ENCODE data around the gene EWSR1. TPM values are rescaled to one million over a fixed set of nuclear protein-coding genes. Genes with fewer than 3 reads are reported as not detected.
"Not testable (repeated sequence)": the region's sequence is repeated elsewhere in the genome, so short reads cannot be mapped to it uniquely, and the experiment has no call there.

EWSR1 gene
- total RNA-seq, 3 donors from 2014 or later = 458 to 522 (median 474) TPM

DNA sequence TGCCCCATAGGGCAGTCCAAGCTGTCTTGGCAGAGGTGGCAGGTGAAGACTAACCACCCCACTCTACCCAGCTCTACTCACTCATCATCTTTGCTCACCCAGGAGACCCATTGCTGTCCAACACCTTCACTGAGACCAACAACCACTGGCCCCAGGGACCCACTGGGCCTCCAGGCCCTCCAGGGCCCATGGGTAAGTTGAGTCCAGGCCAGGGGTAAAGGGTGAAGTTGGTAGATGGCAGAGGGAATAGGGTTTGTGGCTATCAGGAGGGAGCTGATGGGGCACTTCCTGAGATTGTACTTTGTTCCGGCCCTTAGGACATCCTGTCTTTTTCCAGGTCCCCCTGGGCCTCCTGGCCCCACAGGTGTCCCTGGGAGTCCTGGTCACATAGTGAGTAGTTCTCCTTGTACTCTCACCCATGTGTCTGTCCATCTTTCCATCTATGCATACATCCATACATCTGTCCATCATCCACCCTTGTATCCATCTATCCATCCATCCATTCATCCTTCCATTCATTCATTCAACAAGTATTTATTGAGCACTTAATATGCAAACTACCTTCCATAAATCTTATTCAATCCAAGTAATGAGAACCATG, 34.7 kb upstream of the EWSR1 start:
- DNase-seq (no peak), ATAC-seq (no peak)
- H3K4me1 Mint-ChIP-seq (ENCODE audit: low read depth) = no peaks in the 10 kb centered on the region
- peaks cover 3% of the 10 kb centered on the region for H3K27me3 Mint-ChIP-seq (ENCODE audit: low read depth)
- no peaks in the 10 kb centered on the region for H3K36me3 Mint-ChIP-seq (ENCODE audit: insufficient read depth)
- peaks cover 6% of the 10 kb centered on the region for H3K9me3 Mint-ChIP-seq
- no peak overlapping the region for H3K4me3 Mint-ChIP-seq

DNA sequence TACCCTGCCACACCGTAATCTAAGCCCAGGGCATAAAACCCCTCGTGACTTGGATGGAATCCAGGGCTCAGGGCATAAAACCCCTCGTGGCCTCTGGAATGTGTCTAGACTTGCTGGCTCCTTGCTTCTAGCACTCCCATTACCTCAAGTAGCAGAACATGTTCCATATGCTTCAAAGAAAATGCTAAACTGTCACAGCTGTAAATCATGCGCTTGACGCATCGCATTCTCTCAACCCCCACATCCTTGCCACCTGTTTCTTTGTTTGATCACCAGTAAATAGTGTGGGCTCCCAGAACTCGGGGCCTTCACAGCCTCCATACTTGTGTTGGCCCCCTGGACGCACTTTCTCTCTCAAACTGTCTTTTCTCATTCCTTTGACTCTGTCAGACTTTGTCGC, 27.6 kb upstream of the EWSR1 start:
- not testable (repeated sequence) for ATAC-seq; H3K4me3 Mint-ChIP-seq; H3K4me1 Mint-ChIP-seq (ENCODE audit: low read depth); H3K36me3 Mint-ChIP-seq (ENCODE audit: insufficient read depth); H3K27me3 Mint-ChIP-seq (ENCODE audit: low read depth); DNase-seq
- peaks cover 20% of the 10 kb centered on the region for H3K9me3 Mint-ChIP-seq

DNA sequence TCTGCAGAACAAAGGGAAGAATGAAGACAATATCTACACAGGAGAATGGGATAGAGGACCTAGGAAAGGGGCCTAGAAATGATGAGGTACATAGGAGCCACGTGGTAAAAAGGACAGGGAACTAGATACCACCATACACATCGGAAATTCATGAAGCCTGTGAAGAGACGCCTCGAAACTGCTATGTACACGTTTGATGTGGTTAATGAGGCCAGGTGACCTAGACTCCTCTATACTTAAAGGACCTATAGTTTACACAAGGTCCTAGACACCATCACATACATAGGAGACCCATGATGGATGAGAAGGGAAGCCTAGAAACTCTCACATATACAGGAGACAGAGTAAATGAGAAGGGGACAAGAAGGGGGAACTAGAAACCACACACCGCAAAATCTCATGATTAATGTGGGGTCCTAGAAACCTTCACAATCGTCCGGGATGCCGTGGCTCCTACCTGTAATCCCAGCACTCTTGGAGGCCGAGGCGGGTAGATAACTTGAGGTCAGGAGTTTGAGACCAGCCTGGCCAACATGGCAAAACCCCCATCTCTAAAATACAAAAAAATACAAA, 24.1 kb upstream of the EWSR1 start:
- ATAC-seq (no peak), DNase-seq (no peak)
- Mint-ChIP-seq H3K36me3 (ENCODE audit: insufficient read depth) (peaks cover 6% of the 10 kb centered on the region), H3K27me3 (ENCODE audit: low read depth) (peaks cover 10% of the 10 kb centered on the region), H3K4me1 (ENCODE audit: low read depth) (no peaks in the 10 kb centered on the region), H3K9me3 (peaks cover 17% of the 10 kb centered on the region), H3K4me3 (no peak overlapping the region)

DNA sequence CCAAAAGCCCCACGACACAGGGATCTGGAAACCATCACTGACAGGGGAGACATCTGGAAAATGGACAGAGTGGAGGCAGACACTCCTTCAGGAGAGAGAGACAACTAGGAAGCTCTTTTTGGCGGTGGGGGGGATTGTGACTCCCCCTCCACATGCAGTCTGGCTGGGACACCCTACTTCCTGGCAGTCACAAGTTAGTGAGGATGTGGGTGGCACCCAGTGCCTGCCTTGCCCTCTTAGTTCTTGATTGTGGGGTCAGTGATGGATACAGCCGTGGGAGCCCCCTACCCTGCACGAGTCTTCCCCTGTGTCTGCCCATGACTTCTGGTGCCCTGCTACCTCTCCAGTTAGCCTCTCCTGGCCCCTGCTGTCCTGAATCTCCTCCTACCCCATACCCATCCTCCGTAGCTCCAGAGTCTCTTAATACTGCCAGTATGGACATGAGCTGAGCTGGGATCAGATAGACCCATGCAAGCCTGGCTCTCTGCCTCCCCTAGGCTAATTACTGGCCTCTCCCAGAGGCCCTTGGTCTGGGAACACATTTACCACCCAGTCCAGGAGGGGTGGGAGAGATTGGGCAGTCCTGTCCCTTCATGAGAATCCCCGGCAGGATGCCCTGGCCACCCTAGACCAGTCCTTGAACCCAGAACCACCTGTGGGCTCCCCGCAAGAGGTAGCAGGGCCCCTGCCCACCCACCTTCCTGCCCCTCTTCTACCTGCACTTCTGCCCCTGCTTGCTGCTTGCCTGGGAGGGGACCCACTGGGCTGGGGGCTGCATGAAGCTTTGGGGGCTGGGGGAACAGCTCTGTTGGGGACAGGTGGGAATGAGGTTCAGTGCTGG, 23.1 kb upstream of the EWSR1 start:
- Mint-ChIP-seq H3K9me3 (peaks cover 12% of the 10 kb centered on the region), H3K27me3 (ENCODE audit: low read depth) (peaks cover 10% of the 10 kb centered on the region), H3K4me1 (ENCODE audit: low read depth) (no peaks in the 10 kb centered on the region), H3K4me3 (no peak overlapping the region), H3K36me3 (ENCODE audit: insufficient read depth) (peaks cover 3% of the 10 kb centered on the region)
- DNase-seq = no peak
- ATAC-seq = peak in 1 of 2 donors; percentile 34

GRCh38 chr22:29245626-29246385, 22.3 kb upstream of the EWSR1 start:
- Mint-ChIP-seq H3K36me3 (ENCODE audit: insufficient read depth) (peaks cover 2% of the 10 kb centered on the region), H3K4me3 (no peak overlapping the region), H3K9me3 (peaks cover 12% of the 10 kb centered on the region), H3K4me1 (ENCODE audit: low read depth) (no peaks in the 10 kb centered on the region), H3K27me3 (ENCODE audit: low read depth) (peaks cover 10% of the 10 kb centered on the region)
- ATAC-seq (peak; percentile 86 to 90), DNase-seq (peak; percentile 63)

GRCh38 chr22:29247891-29248290, 20.2 kb upstream of the EWSR1 start:
- H3K4me3 Mint-ChIP-seq; DNase-seq; ATAC-seq; H3K4me1 Mint-ChIP-seq (ENCODE audit: low read depth); H3K9me3 Mint-ChIP-seq; H3K36me3 Mint-ChIP-seq (ENCODE audit: insufficient read depth): not testable (repeated sequence)
- H3K27me3 Mint-ChIP-seq (ENCODE audit: low read depth) = peaks cover 10% of the 10 kb centered on the region

GRCh38 chr22:29251265-29251664, 16.8 kb upstream of the EWSR1 start:
- Mint-ChIP-seq H3K27me3 (ENCODE audit: low read depth) (peaks cover 2% of the 10 kb centered on the region), H3K9me3 (no peaks in the 10 kb centered on the region), H3K4me1 (ENCODE audit: low read depth) (no peaks in the 10 kb centered on the region), H3K36me3 (ENCODE audit: insufficient read depth) (no peaks in the 10 kb centered on the region), H3K4me3 (no peak overlapping the region)
- DNase-seq (no peak), ATAC-seq (no peak)

- ATAC-seq (no peak), DNase-seq (no peak)
- H3K27me3 Mint-ChIP-seq (ENCODE audit: low read depth) = peaks cover 2% of the 10 kb centered on the region
- no peaks in the 10 kb centered on the region for H3K36me3 Mint-ChIP-seq (ENCODE audit: insufficient read depth)
- H3K4me3 Mint-ChIP-seq = no peak overlapping the region
- H3K9me3 Mint-ChIP-seq = no peaks in the 10 kb centered on the region
- no peaks in the 10 kb centered on the region for H3K4me1 Mint-ChIP-seq (ENCODE audit: low read depth)
Observed at GRCh38 chr22:29251981-29252911, 15.8 kb upstream of the EWSR1 start.

- Mint-ChIP-seq H3K9me3 (no peaks in the 10 kb centered on the region), H3K4me3 (no peak overlapping the region), H3K36me3 (ENCODE audit: insufficient read depth) (no peaks in the 10 kb centered on the region), H3K4me1 (ENCODE audit: low read depth) (no peaks in the 10 kb centered on the region), H3K27me3 (ENCODE audit: low read depth) (peaks cover 2% of the 10 kb centered on the region)
- DNase-seq (no peak), ATAC-seq (no peak)
Observed at GRCh38 chr22:29253561-29254285, 14.3 kb upstream of the EWSR1 start.

- Mint-ChIP-seq H3K4me3 (no peak overlapping the region), H3K9me3 (no peaks in the 10 kb centered on the region), H3K27me3 (ENCODE audit: low read depth) (peaks cover 2% of the 10 kb centered on the region), H3K4me1 (ENCODE audit: low read depth) (no peaks in the 10 kb centered on the region), H3K36me3 (ENCODE audit: insufficient read depth) (no peaks in the 10 kb centered on the region)
- no peak for DNase-seq
- no peak for ATAC-seq
Observed at GRCh38 chr22:29254286-29254660, 13.8 kb upstream of the EWSR1 start.

GRCh38 chr22:29255064-29255621, 12.9 kb upstream of the EWSR1 start:
- no peak overlapping the region for H3K4me3 Mint-ChIP-seq
- ATAC-seq (no peak), DNase-seq (no peak)
- H3K4me1 Mint-ChIP-seq (ENCODE audit: low read depth) = no peaks in the 10 kb centered on the region
- no peaks in the 10 kb centered on the region for H3K36me3 Mint-ChIP-seq (ENCODE audit: insufficient read depth)
- H3K27me3 Mint-ChIP-seq (ENCODE audit: low read depth) = peaks cover 2% of the 10 kb centered on the region
- no peaks in the 10 kb centered on the region for H3K9me3 Mint-ChIP-seq

GRCh38 chr22:29256606-29257325, 11.3 kb upstream of the EWSR1 start:
- Mint-ChIP-seq H3K9me3 (no peaks in the 10 kb centered on the region), H3K36me3 (ENCODE audit: insufficient read depth) (no peaks in the 10 kb centered on the region), H3K4me1 (ENCODE audit: low read depth) (no peaks in the 10 kb centered on the region), H3K27me3 (ENCODE audit: low read depth) (peaks cover 2% of the 10 kb centered on the region), H3K4me3 (no peak overlapping the region)
- no peak for DNase-seq
- no peak for ATAC-seq
